Thyroid gland (tissue), 4 donors: ENCODE data around the gene ALDH3B2. TPM values are rescaled to one million over a fixed set of nuclear protein-coding genes. Genes with fewer than 3 reads are reported as not detected.

Source experiments
- DNase-seq, 2 donors: peaks; one replicate each; pipeline ENCODE4 v3.0.0-alpha.2; 2019
- H3K27ac ChIP-seq, 3 donors: fragments of 200-600 bp; sonication (generic); 1 replicate in 2 of 3; 2 replicates in 1 of 3; pipeline ENCODE4 v1.5.1; 2016 to 2019; ENCODE audit warnings: mild to moderate bottlenecking in 1 of 3, moderate library complexity in 1 of 3
- H3K27me3 ChIP-seq: fragments of 200-600 bp; sonication (generic); one replicate; pipeline ENCODE4 v1.5.1; 2019
- H3K36me3 ChIP-seq, 2 donors: fragments of 200-600 bp; sonication (generic); one replicate each; pipeline ENCODE4 v1.5.1; 2016 to 2019
- H3K4me1 ChIP-seq, 2 donors: fragments of 200-600 bp; sonication (generic); one replicate each; pipeline ENCODE4 v1.5.1; 2017 to 2019
- H3K4me3 ChIP-seq, 3 donors: fragments of 200-600 bp; sonication (generic); replicated peaks in 1 of 3; 1 replicate in 2 of 3; 2 replicates in 1 of 3; pipeline ENCODE4 v1.5.1; 2016; ENCODE audit warnings: mild to moderate bottlenecking in 1 of 3
- H3K9me3 ChIP-seq: fragments of 200-600 bp; sonication (generic); one replicate; pipeline ENCODE4 v1.5.1; 2017
- CTCF ChIP-seq, 6 experiments: fragments of 200-600 bp in 3 of 6; fragments of 450-650 bp in 3 of 6; sonication (generic) in 3 of 6; IDR thresholded peaks; one replicate each; pipeline ENCODE4 v1.5.1; 2016 to 2019; ENCODE audit warnings: antibody characterized with exemption in 6 of 6, mild to moderate bottlenecking in 2 of 6, inconsistent platforms in 1 of 6, moderate library complexity in 1 of 6
- POLR2A ChIP-seq, 2 donors: fragments of 450-650 bp; IDR thresholded peaks; one replicate each; pipeline ENCODE4 v1.6.1; 2017; ENCODE audit warnings: antibody characterized with exemption in 2 of 2, mild to moderate bottlenecking in 2 of 2, moderate library complexity in 1 of 2
- WGBS, 2 donors: methylation state at CpG; one replicate each; pipeline ENCODE4 v1.1.5; 2017; 5-methylcytosine and 5-hydroxymethylcytosine counted together
- intact Hi-C: fragments of 100-400 bp; cut with DNase I; formaldehyde crosslinking; loops from one replicate; pipeline ENCODE4 v1.15.1; 2023
- total RNA-seq, 4 donors: library from RNA; depleted of rRNA; stranded (reverse); fragments of >200 nt; gene quantifications; one replicate each; pipeline ENCODE4 v1.2.3, GENCODE V29; 2016

ALDH3B2 gene
- total RNA-seq, 4 donors from 2014 or later: 1.3 TPM; not detected in 3

- DNase-seq: no peak
- intact Hi-C loops: loop anchor here (10.0 kb wide), 1 partner anchor 173 kb away; no protein-coding TSS in a partner anchor
Observed at GRCh38 chr11:67631853-67632174, 42.6 kb downstream of the ALDH3B2 start.

DNA sequence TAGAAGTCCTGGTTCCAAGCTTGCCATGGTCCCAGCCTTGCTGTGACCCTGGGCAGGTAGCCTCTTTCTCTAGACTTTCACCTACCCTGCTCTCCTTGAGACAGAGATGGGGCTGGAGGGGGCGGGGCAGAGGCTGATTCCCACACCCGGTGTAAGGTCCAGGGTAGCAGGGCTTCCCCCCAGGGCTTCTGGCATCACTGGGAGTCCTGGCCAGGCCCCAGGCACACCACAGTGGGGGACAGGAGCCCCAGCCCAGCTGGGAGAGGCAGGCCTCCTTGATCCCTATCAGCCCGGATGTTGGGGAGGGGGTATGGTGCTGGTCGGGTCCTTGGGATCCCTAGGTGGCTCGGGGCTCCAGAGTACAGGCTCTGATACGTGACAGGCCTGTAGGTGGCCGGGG, 43.0 kb downstream of the ALDH3B2 start:
- intact Hi-C loops: loop anchor here (10.0 kb wide), 1 partner anchor 173 kb away; no protein-coding TSS in a partner anchor
- WGBS, 2 donors: 87 to 91% methylated on average over 3 to 7 of the region's 7 CpGs

More at GRCh38 chr11:67631853-67632174, 42.6 kb downstream of the ALDH3B2 start:
- H3K4me1 ChIP-seq: peaks cover 5 to 25% of the 10 kb centered on the region in 2 donors
- no peaks in the 10 kb centered on the region for H3K27me3 ChIP-seq
- H3K27ac ChIP-seq: no peak overlapping the region
- no peak overlapping the region for H3K4me3 ChIP-seq
- H3K36me3 ChIP-seq: no peaks in the 10 kb centered on the region
- 95 to 98% methylated on average over 2 of the region's 2 CpGs for WGBS, 2 donors
- no peaks in the 10 kb centered on the region for H3K9me3 ChIP-seq
- TF ChIP-seq CTCF (IDR thresholded peaks at IDR 0.05): no peak
- no peak for TF ChIP-seq POLR2A (IDR thresholded peaks at IDR 0.05)

DNA sequence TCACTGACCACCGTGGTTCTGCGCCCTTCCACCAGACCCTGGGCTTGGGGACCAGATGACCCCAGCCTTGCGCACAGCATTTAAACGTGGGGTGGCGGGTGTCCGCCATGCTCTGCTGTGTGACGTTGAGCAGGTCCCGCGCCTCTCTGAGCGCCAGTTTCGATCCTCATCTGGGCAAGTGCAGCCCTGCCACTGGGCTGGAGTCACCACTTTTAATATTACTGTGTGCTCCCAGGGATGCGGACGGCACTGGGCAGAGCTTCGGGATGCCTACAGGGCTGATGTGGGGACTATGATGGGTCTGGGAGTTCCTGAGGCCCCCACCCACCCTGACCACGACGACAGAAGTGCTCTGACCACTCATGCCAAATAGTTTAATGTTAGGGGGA, 43.5 kb downstream of the ALDH3B2 start:
- intact Hi-C loops: loop anchor here (10.0 kb wide), 1 partner anchor 174 kb away; no protein-coding TSS in a partner anchor
- H3K4me1 ChIP-seq: peaks cover 5 to 28% of the 10 kb centered on the region in 2 donors

More for the DNA sequence above, 43.0 kb downstream of the ALDH3B2 start:
- TF ChIP-seq CTCF (IDR thresholded peaks at IDR 0.05) (no peak), POLR2A (IDR thresholded peaks at IDR 0.05) (no peak)
- no peak overlapping the region for H3K4me3 ChIP-seq
- H3K27ac ChIP-seq: no peak overlapping the region
- peaks cover 5 to 25% of the 10 kb centered on the region in 2 donors for H3K4me1 ChIP-seq
- no peak for DNase-seq
- no peaks in the 10 kb centered on the region for H3K27me3 ChIP-seq
- H3K9me3 ChIP-seq: no peaks in the 10 kb centered on the region
- H3K36me3 ChIP-seq: no peaks in the 10 kb centered on the region

DNA sequence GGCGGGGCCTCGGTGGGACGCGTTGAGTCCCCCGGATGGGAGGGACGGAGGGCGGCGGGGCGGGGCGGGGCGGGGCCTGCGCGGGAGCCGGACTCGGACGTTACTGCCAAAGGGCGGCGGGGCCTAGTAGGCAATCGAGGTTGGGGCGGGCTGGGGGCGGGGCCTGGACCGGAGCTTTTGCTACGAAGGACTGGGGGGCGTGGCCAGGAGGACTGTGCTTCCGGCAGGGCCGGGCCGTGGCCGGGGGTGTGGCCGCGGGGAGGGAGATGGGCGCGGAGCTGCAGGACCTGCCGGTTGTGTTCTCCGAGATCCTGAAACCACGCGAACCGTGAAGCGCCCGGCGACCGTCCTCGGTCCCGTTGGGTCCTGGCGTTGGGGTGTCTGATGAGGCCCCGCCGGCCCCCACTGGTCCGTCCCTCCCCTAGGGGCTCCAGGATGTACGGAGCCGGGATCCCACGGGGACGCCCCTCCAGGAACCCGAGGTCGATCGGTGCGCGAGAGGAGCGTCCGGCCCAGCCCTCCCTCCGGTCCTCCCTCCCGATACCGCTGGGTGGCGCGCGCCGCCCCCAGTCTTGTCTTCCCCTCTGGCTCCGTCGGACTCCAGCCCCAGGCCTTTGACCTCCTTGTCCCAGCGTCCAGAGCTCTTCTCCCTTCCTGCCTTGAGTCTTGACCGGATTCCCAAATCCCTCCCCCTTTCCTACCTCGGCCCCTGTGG, 44.0 kb downstream of the ALDH3B2 start:
- Histone ChIP-seq H3K9me3 (no peaks in the 10 kb centered on the region), H3K27me3 (no peaks in the 10 kb centered on the region), H3K4me3 (peak overlapping the region; percentile 16 to 53 (median 34)), H3K36me3 (no peaks in the 10 kb centered on the region), H3K27ac (peak overlapping the region; percentile 54 to 91 (median 89)), H3K4me1 (peaks cover 5 to 28% of the 10 kb centered on the region in 2 donors)
- peak; percentile 99 for DNase-seq
- intact Hi-C loops: loop anchor here (10.0 kb wide), 1 partner anchor 174 kb away; no protein-coding TSS in a partner anchor
- WGBS, 2 donors: 2% methylated on average over 13 to 38 of the region's 70 CpGs
- TF ChIP-seq CTCF (IDR thresholded peaks at IDR 0.05) (peak; percentile 37 to 72 (median 60)), POLR2A (IDR thresholded peaks at IDR 0.05) (peak; percentile 69 to 86)

More for the DNA sequence above, 43.5 kb downstream of the ALDH3B2 start:
- TF ChIP-seq POLR2A (IDR thresholded peaks at IDR 0.05) (no peak), CTCF (IDR thresholded peaks at IDR 0.05) (no peak)
- no peaks in the 10 kb centered on the region for H3K27me3 ChIP-seq
- no peak for DNase-seq
- H3K36me3 ChIP-seq: no peaks in the 10 kb centered on the region
- H3K9me3 ChIP-seq: no peaks in the 10 kb centered on the region
- H3K27ac ChIP-seq: peak overlapping the region; percentile 46 to 83 (median 54)
- WGBS, 2 donors: 64 to 69% methylated on average over 16 of the region's 16 CpGs
- H3K4me3 ChIP-seq: peak overlapping the region in 2 of 3 donors; percentile 16 to 45
